Measurements from ENCODE around the gene MSLN.
"Not testable (repeated sequence)": the region's sequence is repeated elsewhere in the genome, so short reads cannot be mapped to it uniquely, and the experiment has no call there.

The MSLN gene

DNA sequence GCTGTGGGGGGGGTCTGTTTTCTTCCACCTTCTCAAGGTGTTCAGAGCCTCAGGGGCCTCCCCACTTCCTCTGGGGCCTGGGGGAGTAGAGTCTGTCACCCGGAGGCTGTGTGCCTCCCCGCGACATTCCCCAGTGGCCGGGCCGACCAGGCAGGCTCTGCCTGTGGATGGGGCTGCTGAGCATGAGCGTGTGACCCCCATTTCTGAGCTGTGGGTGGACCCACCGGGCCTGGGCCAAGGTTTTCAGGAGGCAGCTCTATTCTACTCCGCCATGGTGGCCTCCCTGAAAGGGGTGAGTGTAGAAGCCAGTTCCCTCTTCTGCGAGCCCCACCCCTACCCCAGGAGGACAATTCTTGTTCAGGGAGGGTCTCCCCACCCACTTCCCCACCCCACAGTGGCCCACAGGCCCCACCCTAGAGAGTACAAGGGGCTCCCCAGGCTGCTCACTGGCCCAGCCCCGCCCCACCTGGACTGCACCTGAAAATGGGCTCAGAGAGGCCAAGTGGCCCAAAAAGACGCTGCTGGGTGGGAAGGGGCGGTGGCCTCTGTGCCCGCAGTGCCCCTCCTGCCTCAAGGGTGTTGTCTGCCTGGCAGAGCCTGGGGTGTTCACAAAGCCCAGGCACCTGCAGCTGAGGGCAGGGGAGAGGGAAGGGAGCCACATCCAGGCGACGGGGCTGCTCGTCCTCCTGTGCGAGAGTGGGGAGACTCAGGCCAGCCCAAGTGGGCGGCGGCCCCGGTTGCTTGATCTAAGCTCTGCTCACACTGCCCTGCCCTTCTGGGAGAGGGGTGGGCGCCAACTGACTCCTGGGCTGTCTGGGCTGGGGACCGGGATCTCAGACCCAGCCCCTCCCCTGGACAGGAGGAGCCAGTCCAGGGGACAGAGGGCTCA is 1.3 kb downstream of the MSLN start:
- no peak for DNase-seq

GRCh38 chr16:762595-763268 is 2.2 kb downstream of the MSLN start:
- DNase-seq, result no peak

DNA sequence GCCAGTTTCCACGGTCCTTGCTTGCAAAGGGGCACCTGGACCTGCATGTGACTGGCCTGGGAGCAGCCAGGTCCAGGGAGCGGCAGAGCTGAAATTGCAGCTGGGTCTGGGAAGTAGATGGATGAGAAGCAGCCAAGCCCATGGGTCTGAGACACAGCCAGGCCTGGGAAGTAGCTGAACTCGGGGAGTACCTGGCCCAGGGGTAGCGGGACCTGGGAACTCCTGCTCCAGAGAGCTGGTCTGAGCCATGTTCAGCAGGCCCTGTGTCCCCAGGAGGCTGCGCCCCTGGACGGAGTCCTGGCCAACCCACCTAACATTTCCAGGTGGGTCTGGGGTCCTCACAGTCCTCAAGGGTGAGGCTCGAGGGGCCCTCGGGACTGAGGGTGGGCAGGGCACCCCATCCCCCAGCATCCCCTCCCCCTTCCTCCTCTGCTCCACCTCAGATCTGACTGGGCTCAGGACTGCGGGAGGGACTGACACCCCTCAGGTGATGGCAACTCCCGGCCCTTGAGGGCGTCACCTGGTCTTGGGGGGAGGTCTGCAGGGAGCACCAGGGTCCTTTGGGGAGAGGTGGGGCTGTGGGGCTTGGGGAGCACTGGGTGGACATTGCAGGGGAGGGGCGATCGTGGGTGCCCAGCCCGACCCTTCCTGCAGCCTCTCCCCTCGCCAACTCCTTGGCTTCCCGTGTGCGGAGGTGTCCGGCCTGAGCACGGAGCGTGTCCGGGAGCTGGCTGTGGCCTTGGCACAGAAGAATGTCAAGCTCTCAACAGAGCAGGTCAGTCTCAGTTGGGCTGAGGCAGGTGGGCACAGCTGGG is 3.0 kb downstream of the MSLN start:
- DNase-seq, result no peak

- no peak for DNase-seq
Observed at GRCh38 chr16:764184-764750, 3.7 kb downstream of the MSLN start.

DNA sequence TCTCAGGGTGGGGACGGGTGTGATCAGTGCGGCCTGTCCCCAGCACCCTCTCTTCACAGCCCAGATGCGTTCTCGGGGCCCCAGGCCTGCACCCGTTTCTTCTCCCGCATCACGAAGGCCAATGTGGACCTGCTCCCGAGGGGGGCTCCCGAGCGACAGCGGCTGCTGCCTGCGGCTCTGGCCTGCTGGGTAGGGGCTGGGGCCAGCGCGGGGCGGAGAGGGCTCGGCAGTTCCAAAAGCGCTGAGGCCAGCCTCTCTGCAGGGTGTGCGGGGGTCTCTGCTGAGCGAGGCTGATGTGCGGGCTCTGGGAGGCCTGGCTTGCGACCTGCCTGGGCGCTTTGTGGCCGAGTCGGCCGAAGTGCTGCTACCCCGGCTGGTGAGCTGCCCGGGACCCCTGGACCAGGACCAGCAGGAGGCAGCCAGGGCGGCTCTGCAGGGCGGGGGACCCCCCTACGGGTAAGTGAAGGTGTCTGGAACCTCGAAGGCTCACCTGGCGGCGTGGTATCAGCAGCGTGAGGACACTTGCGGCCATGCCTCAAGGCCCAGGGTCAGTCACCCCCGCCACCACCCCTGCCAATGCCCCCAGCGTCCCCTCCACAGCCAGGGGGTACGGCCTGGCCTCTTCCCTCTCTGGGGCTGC is 4.4 kb downstream of the MSLN start:
- no peak for DNase-seq

GRCh38 chr16:765488-765865 is 4.9 kb downstream of the MSLN start:
- DNase-seq, result no peak

GRCh38 chr16:766008-766819 is 5.7 kb downstream of the MSLN start:
- no peak for DNase-seq

- no peak for DNase-seq
Observed at GRCh38 chr16:766820-767640, 6.5 kb downstream of the MSLN start.

DNA sequence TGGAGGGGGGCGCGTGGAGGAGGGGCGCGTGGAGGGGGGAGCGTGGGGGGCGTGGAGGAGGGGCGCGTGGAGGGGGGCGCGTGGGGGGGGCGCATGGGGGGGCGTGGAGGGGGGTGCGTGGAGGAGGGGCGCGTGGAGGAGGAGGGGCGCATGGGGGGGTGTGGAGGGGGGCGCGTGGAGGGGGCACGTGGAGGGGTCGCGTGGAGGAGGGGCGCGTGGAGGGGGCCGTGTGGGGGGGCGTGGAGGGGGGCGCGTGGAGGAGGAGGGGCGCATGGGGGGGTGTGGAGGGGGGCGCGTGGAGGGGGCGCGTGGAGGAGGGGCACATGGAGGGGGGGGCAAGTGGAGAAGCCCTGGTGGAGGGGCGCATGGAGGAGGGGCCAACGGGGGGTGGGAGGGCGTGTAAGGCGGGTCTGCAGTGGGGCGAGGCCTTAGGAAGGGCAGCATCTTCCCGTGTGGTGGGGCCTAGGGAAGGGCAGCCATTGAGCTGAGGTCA is 7.3 kb downstream of the MSLN start:
- no peak for DNase-seq

- DNase-seq, result no peak
Observed at GRCh38 chr16:768428-768827, 7.9 kb downstream of the MSLN start.

GRCh38 chr16:769184-769784 is 8.8 kb downstream of the MSLN start:
- DNase-seq, result no peak

GRCh38 chr16:769934-770333 is 9.4 kb downstream of the MSLN start:
- DNase-seq, result no peak

DNA sequence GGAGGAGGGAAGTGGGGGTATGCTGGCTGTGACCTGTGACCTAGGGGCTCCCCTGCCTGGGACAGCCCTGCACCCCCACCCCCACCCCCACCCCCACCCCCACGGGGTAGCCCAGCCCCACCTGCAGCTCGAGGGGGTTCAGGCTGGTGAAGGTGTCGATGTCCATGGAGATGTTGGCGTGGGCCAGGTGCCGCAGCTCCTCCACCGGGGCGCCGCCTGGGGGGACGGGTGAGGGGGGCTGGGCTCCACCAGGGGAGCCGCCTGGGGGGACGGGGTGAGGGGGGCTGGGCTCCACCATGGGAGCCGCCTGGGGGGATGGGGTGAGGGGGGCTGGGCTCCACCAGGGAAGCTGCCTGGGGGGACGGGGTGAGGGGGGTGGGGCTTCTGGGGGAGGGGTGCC is 9.9 kb downstream of the MSLN start:
- no peak for DNase-seq

- DNase-seq, result no peak
Observed at GRCh38 chr16:772959-773358, 12.4 kb downstream of the MSLN start.

- no peak for DNase-seq
Observed at GRCh38 chr16:774086-775001, 13.8 kb downstream of the MSLN start.

- DNase-seq, result no peak
Observed at GRCh38 chr16:775236-775796, 14.8 kb downstream of the MSLN start.

DNA sequence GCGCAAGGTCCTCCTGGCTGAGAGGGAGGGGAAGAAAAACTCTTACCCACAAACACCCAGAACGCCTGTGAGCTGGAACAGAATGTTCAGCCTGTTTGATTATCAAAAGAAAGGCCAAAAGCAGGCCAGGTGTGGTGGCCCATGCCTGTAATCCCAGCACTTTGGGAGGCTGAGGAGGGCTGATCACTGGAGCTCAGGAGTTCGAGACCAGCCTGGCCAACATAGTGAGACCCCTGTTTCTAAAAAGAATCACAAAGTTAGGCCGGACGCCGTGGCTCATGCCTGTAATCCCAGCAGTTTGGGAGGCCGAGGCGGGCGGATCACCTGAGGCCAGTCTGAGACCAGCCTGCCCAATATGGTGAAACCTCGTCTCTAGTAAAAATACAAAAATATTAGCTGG is 15.8 kb downstream of the MSLN start:
- not testable (repeated sequence) for DNase-seq

DNA sequence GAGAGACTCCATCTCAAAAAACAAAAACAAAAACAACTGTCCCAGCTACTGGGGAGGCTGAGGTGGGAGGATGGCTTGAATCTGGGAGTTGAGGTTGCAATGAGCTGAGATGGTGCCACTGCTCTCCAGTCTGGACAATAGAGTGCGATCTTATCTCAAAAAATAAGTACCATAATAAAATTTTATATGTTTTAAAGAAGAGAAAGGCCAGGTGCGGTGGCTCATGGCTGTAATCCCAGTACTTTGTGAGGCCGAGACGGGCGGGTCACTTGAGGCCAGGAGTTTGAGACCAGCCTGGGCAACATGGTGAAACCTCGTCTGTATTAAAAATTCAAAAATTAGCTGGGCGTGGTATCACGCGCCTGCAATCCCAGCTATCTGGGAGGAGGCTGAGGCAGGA is 16.3 kb downstream of the MSLN start:
- DNase-seq, result no peak

DNA sequence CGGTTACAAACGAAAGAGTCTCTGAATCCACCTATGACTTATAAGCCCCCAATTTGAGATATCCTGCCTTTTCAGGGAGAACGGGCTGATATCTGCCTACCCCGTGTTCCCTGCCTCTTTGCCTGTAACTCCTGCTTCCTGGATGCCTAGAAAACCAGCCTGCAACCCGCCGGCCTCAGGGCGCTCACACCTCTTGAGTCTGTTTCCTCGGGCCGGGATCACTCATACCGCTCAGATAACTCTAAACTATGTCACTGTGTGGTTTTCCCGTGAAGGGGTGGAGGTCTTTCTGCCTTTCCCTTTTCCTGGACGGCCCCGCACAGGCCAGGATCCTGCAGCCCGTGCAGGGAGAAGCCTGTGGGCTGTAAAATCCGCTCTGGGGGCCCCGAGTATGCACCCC is 17.3 kb downstream of the MSLN start:
- DNase-seq, result no peak
